Stomach (tissue), 9 donors: ENCODE data around the gene RAB8B. TPM values are rescaled to one million over a fixed set of nuclear protein-coding genes. Genes with fewer than 3 reads are reported as not detected.

Experiments
- DNase-seq, 2 donors: peaks; one replicate each; pipeline versions ENCODE4 v3.0.0 to v3.0.0-alpha.2; 2013 to 2019
- H3K27ac ChIP-seq, 5 donors: fragments of 200-600 bp in 4 of 5; sonication (generic) in 4 of 5; one replicate each; pipeline ENCODE4 v1.5.1; 2013 to 2019; ENCODE audit warnings: mild to moderate bottlenecking in 1 of 5, moderate library complexity in 1 of 5
- H3K27me3 ChIP-seq, 3 donors: fragments of 200-600 bp; sonication (generic); one replicate each; pipeline ENCODE4 v1.5.1; 2017 to 2019; ENCODE audit warnings: mixed run types in 1 of 3
- H3K36me3 ChIP-seq, 4 donors: fragments of 200-600 bp; sonication (generic); 1 replicate in 3 of 4; 2 replicates in 1 of 4; pipeline ENCODE4 v1.5.1; 2016 to 2019
- H3K4me1 ChIP-seq, 4 donors: fragments of 200-600 bp; sonication (generic); one replicate each; pipeline ENCODE4 v1.5.1; 2016 to 2019
- H3K4me3 ChIP-seq, 4 donors: fragments of 200-600 bp; sonication (generic) in 3 of 4; one replicate each; pipeline ENCODE4 v1.5.1; 2016 to 2019; ENCODE audit warnings: mild to moderate bottlenecking in 1 of 4
- H3K9me3 ChIP-seq, 4 donors: fragments of 200-600 bp; sonication (generic); one replicate each; pipeline ENCODE4 v1.5.1; 2016 to 2019
- CTCF ChIP-seq, 7 experiments: fragments of 450-650 bp in 4 of 7; fragments of 200-600 bp in 3 of 7; sonication (generic) in 3 of 7; IDR thresholded peaks; one replicate each; pipeline ENCODE4 v1.5.1; 2016 to 2019; ENCODE audit warnings: antibody characterized with exemption in 7 of 7, control low read depth in 2 of 7, mild to moderate bottlenecking in 1 of 7
- EP300 ChIP-seq: sonication (generic); formaldehyde crosslinking; IDR thresholded peaks from one replicate; pipeline ENCODE4 v1.6.1; 2017; ENCODE audit warnings: antibody characterized with exemption
- POLR2A ChIP-seq, 4 donors: fragments of 450-650 bp; IDR thresholded peaks; one replicate each; pipeline ENCODE4 v1.6.1; 2016; ENCODE audit warnings: antibody characterized with exemption in 4 of 4, control low read depth in 2 of 4, mild to moderate bottlenecking in 1 of 4, moderate library complexity in 1 of 4
- POLR2AphosphoS5 ChIP-seq, 3 donors: sonication (generic); formaldehyde crosslinking; IDR thresholded peaks; one replicate each; pipeline ENCODE4 v1.6.1; 2016; ENCODE audit warnings: antibody characterized with exemption in 3 of 3
- WGBS, 5 donors: extraction: QIAGEN DNeasy Blood & Tissue Kit in 3 of 5; methylation state at CpG; one replicate each; pipeline versions ENCODE4 v1.1.5 to v1.1.7; 2013 to 2018; 5-methylcytosine and 5-hydroxymethylcytosine counted together
- intact Hi-C: fragments of 100-400 bp; cut with DNase I; formaldehyde crosslinking; loops from one replicate; pipeline ENCODE4 v1.15.1; 2023; ENCODE audit warnings: low total_unique reads
- polyA plus RNA-seq, 3 donors: library from polyadenylated mRNA; stranded (reverse); fragments of 200-250 nt; gene quantifications; one replicate each; pipeline ENCODE4 v1.2.3, GENCODE V29; 2013
- total RNA-seq, 5 donors: library from RNA; depleted of rRNA; stranded (reverse); fragments of >200 nt; gene quantifications; one replicate each; pipeline versions ENCODE4 v1.1.0 to v1.2.3, GENCODE V29; 2014 to 2016
- donor health status: healthy with polysubstance abuse.
- donor health status: Bipolar disorder and iron deficiency.
- donor health status: healthy.

RAB8B gene
- total and polyA plus RNA-seq, 8 donors = 2.0 to 103 (median 13.5) TPM

GRCh38 chr15:63211092-63211490 is 21.7 kb downstream of the RAB8B start:
- Histone ChIP-seq H3K4me3 (no peak overlapping the region), H3K27me3 (no peaks in the 10 kb centered on the region), H3K4me1 (peaks cover 25 to 50% (median 40%) of the 10 kb centered on the region in 4 donors), H3K27ac (peak overlapping the region in 2 of 5 donors; percentile 68 to 83), H3K9me3 (no peaks in the 10 kb centered on the region), H3K36me3 (no peaks in the 10 kb centered on the region)
- DNase-seq = no peak
- TF ChIP-seq EP300 = no peak
- no peak for TF ChIP-seq POLR2AphosphoS5 (IDR thresholded peaks at IDR 0.05)
- TF ChIP-seq CTCF (IDR thresholded peaks at IDR 0.05) = no peak
- intact Hi-C loops = no loop called here
- WGBS, 5 donors = 50 to 79% (median 75%) methylated on average over 3 of the region's 3 CpGs

- peak overlapping the region; percentile 54 to 83 (median 62) for H3K27ac ChIP-seq
- no peak overlapping the region for H3K4me3 ChIP-seq
- peaks cover 25 to 50% (median 39%) of the 10 kb centered on the region in 4 donors for H3K4me1 ChIP-seq
- H3K9me3 ChIP-seq = no peaks in the 10 kb centered on the region
- no peaks in the 10 kb centered on the region for H3K36me3 ChIP-seq
- DNase-seq = no peak
- no peak for TF ChIP-seq CTCF (IDR thresholded peaks at IDR 0.05)
- H3K27me3 ChIP-seq = no peaks in the 10 kb centered on the region
- WGBS, 5 donors = 87 to 97% (median 96%) methylated on average over 2 of the region's 2 CpGs
- intact Hi-C loops = no loop called here
Measured at GRCh38 chr15:63211549-63211948, 22.1 kb downstream of the RAB8B start.

GRCh38 chr15:63212050-63213004 is 22.9 kb downstream of the RAB8B start:
- DNase-seq = peak in 1 of 2 donors; percentile 77
- Histone ChIP-seq H3K27me3 (no peaks in the 10 kb centered on the region), H3K9me3 (no peaks in the 10 kb centered on the region), H3K27ac (peak overlapping the region; percentile 54 to 83 (median 62)), H3K4me1 (peaks cover 25 to 51% (median 39%) of the 10 kb centered on the region in 4 donors), H3K4me3 (no peak overlapping the region), H3K36me3 (no peaks in the 10 kb centered on the region)
- TF ChIP-seq EP300 (no peak), POLR2AphosphoS5 (IDR thresholded peaks at IDR 0.05) (peak in 2 of 3 donors; percentile 62 to 81), POLR2A (IDR thresholded peaks at IDR 0.05) (no peak), CTCF (IDR thresholded peaks at IDR 0.05) (no peak)
- intact Hi-C loops = no loop called here
- 25 to 46% (median 40%) methylated on average over 10 of the region's 10 CpGs for WGBS, 5 donors

GRCh38 chr15:63218100-63218808 is 28.8 kb downstream of the RAB8B start:
- Histone ChIP-seq H3K27ac (peak overlapping the region in 4 of 5 donors; percentile 10 to 70 (median 42)), H3K9me3 (no peaks in the 10 kb centered on the region)

More at GRCh38 chr15:63218100-63218808, 28.8 kb downstream of the RAB8B start:
- Histone ChIP-seq H3K36me3 (peaks cover 0 to 4% (median under 1%) of the 10 kb centered on the region in 4 donors), H3K4me1 (peaks cover 7 to 53% (median 27%) of the 10 kb centered on the region in 4 donors), H3K27me3 (no peaks in the 10 kb centered on the region), H3K4me3 (no peak overlapping the region)
- peak in 1 of 2 donors; percentile 77 for DNase-seq
- TF ChIP-seq POLR2AphosphoS5 (IDR thresholded peaks at IDR 0.05) (peak in 1 of 3 donors; percentile 41), POLR2A (IDR thresholded peaks at IDR 0.05) (no peak), EP300 (no peak), CTCF (IDR thresholded peaks at IDR 0.05) (no peak)
- intact Hi-C loops = no loop called here
- WGBS, 5 donors = 27 to 48% (median 34%) methylated on average over 5 of the region's 5 CpGs
